HG02981 (cell line): ENCODE data around the gene PFKP.

ENCODE experiments used
- ATAC-seq: cut with Tn5 transposase; IDR thresholded peaks from one replicate; pipeline ENCODE4 v1.9.1; 2021; ENCODE audit warnings: mild to moderate bottlenecking, moderate library complexity; ENCODE audit not compliant: unreplicated experiment

The PFKP gene

DNA sequence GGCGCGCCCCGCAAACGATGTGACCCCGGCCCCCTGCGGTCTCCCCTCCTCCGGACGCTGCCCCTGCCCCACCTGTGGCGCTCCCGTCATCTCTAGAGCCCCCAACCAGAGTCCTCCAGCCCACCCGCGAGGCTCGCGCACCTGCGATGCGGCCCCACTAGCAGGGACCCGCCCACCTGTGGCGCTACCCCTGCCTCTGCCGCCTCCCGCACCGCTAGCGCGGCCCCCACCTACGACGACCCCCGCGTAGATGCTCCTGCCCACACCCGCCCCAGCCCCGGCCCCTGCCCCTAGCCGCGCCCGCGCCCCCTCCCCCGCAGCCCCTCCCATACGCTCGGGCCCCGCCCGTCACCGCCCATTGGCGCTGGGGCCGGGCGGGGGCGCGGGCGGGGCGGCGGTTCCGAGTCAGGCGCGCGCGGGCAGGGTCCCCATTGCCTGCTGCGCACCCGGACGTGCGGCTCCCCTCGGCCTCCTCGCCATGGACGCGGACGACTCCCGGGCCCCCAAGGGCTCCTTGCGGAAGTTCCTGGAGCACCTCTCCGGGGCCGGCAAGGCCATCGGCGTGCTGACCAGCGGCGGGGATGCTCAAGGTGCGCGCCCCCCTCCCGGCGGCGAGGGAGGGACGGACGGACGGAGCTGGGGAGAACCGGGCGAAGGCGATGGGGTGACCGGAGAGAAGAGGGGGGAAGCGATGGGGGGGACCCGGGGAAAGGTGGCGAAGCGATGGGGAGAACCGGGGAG, at the start of gene PFKP:
PFKP (plus strand) TSS at position 431 of the 741 bp plus-strand sequence; CDS start at position 479, 48 bp downstream.
- peak; percentile 36 for ATAC-seq

DNA sequence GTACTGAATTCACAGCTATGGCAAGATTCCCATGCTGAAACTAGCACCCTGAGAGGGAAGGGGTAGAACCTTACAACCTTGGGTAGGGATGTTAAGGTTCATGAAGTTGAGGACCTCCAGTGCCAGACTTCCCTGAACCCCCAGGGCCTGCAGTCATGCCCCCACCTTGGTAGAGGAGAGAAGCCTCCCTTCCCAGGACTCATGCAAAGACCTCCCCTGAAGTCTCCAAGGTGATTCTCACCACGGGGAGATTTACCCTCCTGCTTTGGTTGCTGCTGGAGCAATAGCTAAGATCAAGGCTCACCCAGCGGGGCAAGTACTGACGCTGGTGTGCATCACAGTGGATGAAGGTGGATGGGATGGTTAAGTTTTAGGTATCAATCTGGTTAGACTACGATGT, 49.1 kb upstream of the PFKP start:
- no peak for ATAC-seq

DNA sequence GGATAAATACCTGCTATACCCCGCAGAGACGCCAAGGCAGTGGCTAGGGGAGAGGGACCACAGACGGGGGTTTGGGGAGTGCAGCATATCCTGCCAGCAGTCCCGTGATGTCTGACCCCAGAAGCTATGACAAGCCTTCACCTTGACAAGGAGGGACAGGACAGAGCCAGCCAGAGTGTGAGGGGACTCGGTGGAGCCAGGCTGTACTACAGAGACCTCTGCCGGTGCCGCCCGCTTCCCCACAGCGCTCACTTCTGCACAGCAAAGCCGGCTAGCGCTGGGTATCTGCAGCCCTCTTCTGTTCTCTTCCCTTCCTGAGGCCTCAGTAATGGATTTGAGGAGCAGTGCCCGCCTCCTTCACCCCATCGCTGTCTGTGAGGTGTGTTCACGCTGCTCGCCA, 47.0 kb upstream of the PFKP start:
- ATAC-seq, result no peak

DNA sequence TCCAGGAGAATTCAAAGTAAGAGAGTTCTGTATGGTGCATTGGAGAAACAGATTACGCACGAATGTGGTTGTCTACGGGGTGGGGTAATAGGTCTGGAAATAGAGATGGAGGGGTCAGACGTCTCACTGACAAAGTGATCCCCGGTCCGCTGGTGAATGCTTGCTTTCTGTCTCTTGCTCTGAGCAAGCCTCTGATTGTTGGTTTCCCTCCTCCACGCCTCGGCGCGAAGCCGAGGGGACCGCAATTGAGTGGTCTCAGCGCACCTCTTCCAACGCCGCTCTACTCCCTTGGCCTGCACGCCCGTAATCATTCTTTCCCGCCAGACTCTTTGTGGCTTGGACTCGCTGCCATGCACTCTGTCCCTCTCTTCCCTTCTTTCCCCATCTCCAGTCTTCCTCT, 46.5 kb upstream of the PFKP start:
- no peak for ATAC-seq

DNA sequence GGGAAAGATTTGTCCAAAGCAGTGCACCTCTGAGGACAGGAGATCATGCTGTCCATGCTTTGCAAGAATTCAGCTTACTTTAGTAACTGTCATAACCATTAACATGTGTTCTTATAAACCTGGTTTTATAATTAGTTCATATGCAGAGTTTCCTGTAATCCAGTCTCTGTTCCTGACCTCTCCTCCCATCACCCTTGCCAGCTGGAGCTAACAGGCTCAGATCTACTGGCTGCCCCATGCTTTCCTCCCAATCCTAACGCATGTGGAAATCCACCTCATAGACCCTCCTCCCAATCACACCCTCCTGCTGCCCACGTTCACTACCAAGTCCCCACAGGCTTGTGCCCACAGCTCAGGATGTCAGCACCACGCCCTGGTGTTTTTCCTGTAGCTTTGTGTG, 45.3 kb upstream of the PFKP start:
- ATAC-seq, result no peak

DNA sequence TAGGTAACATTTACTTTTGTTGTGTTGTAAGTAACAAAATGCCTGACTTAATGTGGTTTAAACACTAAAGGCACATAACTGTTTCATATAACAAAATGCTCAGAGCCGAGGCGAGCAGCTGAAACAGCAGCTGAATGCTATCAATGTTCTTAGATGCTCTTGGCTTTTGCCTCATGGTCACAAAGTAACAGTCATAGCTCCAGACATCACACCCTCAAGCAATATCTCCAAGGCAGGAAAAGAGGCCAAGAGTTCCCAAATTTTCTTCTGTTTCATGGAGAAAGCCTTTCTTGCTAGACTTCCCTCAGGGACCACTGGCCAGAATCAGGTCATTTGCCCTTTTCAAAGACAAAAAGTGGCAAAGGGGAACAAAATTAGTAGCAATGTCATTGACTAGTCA, 43.5 kb upstream of the PFKP start:
- no peak for ATAC-seq

DNA sequence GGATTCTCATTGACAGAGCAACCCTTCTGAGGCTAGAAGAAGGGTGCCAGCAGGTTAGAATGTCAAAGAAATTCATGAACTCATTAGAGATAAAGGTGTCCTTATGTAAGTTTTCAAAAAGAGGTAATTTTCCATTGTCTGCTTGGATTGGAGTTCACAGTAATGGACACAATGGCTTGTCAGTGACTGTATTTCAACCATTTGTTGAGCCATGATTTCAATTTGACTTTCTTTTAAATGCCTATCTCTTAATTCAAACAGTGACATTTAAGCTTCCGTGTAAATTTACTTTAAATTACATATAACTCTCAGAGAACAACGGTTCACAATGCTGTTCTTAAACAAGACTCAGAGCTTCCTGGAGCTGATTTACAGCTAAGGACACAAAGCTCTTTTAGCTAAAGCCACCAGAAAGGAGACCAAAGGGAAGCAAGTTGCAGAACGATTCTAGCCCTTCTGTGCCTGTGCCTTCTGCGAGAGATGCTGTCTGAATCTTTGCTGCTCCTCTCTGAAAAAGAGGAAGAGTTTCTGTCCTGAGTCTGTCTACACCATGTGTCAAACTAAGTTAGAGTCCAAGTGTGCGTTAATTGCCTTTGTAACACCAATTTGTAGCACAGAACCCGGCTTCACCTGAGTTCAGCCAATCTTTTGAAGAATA, 42.2 kb upstream of the PFKP start:
- no peak for ATAC-seq

DNA sequence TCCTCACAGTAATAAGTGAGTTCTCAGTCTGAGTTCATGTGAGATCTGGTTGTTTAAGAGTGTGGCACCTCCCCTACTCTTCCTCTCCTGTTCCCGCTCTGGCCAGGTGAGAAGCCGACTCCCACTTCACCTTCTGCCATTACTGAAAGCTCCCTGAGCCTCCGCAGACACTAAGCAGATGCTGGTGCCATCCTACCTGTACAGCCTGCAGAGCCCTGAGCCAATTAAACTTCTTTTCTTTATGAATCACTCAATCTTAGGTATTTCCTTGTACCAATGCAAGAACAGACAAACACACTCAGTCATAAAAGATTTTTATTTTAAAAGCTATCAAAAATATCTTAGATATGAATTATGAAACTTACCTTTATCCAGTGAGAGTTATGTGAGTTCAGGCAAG, 39.5 kb upstream of the PFKP start:
- no peak for ATAC-seq

DNA sequence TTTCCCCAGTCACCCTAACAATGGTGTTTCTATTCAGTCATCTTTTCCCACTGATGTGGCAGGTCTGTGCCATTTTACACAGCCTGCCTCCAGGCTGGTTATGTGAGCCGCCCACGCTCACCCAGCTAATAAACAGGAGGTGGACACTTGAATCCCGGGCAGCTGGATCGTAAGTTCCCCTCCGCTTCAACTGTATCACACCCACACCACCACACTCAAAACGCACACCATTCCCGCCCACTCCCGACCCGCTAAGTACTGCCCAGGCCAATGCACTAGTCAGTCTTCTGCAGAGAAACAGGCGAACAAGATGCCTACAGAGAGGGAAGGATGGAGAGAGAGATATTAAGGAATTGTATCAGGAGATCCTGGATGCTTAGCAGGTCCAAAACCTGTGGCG, 38.9 kb upstream of the PFKP start:
- ATAC-seq, result no peak

DNA sequence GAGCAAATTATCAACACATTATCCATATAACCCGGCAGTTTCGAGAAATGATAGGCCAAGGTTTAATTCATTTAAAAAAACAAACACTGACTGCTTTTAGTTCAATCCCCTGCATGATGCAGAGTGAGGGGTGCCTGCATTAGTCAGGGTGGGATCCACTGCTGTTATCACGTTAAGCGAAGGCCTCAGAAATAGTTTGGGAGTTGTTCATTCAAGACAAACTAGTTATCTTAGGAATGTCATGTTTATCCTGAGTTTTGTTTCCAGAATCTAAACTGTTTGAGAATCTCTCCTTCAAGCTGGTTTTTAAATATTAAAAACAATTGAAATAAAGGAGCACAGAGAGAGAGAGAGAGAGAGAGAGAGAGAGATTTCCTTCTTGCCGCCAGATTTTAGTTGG, 36.6 kb upstream of the PFKP start:
- ATAC-seq, result no peak

DNA sequence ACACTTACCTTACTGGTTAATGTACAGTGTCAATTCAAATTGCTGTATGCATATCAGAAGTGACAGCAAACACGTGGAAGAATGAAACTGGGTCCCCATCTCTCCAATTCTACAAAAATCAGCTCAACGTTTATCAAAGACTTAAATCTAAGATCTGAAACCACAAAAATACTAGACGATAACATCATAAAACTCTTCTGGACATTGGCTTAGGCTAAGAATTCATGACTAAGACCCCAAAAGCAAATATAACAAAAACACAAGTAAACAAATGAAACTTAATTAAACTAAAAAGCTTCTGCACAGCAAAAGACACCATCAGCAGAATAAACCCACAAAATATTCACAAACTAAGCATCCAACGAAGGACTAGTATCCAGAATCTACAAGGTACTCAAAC, 35.9 kb upstream of the PFKP start:
- ATAC-seq, result no peak

DNA sequence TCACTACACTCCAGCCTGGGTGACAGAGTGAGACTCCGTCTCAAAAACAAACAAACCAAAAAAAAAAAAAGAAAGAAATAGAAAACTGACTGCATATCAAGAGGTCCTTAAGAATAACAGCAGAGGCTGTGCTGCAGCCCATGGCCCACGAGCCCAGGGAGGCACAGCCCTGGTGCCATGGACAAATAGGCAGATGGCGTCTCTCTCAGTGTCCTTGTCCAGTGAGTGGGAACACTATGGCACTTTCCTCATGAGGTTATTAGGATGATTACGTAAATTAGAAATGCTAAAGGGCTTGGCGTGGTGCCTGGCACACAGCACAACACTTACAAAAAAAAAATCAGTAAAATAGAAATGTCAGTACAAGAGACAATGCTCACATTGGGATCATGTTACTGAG, 33.4 kb upstream of the PFKP start:
- no peak for ATAC-seq

DNA sequence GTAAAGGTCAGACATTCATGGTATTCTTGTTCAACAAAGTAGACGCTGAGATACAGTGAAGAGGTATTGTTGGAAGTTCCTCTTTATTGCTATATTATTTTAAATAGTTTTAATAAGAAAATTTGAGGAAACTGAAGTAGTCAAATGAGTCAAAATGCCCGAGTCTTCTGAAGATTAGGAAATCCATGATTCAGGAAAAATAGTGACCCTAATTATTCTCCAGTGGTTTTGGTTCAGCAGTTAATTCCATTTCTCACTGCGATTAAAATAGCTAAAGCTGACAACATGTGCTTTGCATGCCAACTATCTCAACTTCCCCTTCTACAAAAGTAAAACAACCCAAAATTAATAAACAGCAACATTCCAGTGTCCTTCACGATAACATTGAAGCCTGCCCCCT, 32.7 kb upstream of the PFKP start:
- no peak for ATAC-seq

DNA sequence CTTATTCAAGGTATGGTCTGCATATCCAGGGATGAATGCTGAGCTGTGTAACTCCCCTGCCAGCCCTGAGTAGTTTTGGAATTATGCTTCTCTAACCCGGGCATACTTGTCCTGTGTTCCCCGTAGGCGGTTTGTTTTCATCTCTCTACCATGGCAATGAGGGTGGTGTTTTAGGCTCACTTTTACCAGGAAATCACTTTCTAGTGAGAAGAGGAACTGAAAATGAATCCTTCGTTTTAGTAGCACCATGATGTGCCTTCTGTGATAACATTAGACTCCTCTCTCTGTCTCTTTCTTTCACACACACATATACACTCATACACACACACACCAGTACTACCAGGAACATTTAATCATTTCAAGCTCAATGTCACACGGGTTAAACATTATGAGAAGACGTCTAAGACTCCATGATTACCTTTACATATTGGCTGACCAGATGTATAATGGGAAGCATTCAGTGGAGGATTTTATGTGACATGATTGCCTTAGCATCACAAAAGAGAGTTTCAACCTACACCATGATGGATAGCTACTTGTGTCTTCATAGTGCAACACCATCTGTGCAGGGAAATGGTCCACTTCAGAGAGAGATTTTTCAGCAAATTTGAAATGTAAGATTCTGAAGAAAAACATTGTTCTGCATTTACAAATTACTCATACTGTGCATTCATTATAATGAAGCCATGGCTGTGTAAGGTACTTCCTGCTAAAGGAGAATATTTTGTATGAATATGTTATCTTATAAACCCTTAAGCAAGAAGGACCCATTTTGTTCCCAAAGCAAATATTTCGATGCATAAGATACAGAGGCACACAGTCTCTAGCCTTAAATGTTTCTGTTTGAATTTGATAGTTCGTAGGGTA, 31.0 kb upstream of the PFKP start:
- peak; percentile 97 for ATAC-seq

DNA sequence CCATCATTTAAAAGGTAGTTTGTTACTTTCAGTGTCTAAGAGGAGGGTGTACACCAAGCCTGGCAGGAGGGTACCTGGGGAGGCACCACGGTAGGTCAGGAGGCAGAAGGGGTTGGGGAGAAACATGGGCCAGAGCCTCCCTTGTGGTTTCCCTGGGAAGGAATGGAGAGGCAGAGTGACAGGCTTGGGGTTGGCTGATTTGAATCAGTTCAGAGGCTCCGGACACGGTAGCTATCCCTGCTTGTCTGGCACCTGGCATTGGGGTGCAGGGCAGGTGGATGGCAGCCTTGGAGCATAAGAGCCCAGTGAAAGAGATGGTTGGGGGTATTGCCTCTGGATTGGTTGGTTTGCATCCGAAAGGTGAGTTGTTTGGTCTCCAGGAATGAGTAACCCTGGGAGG, 30.2 kb upstream of the PFKP start:
- no peak for ATAC-seq

DNA sequence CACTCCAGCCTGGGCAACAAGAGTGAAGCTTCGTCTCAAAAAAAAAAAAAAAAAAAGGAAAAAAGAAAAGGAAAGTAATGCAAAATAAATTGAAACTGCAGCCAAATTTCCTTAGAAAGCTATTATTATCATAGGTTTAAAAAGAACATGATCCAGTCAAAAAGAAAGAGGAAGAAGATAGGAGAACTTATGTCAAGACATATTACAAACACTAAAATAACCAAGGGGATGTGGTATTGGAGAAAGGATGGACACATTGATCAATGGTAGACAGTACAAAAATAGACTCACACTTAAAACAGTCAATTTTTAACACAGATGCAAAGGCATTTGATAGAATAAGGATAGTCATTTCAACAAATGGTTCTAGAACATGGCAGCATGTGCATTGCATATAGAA, 27.3 kb upstream of the PFKP start:
- no peak for ATAC-seq

DNA sequence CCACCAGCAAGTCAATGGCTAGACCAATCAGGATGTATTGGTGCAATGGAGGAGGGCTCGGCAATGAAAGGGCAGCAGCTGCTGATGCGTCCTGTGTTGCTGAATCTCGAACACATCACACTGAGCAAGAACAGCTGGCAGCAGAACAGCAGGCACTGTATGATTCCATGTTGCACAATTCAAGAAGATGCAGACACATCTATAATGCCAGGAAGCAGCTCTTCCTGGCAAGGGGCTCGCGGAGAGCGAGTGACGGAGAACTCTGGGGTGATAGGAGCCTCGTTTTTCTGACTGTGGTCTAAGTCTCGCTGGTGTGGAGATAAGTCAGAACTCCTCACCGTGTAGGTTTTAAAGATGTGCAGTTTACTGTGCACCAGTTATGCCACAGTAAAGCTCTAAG, 24.8 kb upstream of the PFKP start:
- ATAC-seq, result no peak

DNA sequence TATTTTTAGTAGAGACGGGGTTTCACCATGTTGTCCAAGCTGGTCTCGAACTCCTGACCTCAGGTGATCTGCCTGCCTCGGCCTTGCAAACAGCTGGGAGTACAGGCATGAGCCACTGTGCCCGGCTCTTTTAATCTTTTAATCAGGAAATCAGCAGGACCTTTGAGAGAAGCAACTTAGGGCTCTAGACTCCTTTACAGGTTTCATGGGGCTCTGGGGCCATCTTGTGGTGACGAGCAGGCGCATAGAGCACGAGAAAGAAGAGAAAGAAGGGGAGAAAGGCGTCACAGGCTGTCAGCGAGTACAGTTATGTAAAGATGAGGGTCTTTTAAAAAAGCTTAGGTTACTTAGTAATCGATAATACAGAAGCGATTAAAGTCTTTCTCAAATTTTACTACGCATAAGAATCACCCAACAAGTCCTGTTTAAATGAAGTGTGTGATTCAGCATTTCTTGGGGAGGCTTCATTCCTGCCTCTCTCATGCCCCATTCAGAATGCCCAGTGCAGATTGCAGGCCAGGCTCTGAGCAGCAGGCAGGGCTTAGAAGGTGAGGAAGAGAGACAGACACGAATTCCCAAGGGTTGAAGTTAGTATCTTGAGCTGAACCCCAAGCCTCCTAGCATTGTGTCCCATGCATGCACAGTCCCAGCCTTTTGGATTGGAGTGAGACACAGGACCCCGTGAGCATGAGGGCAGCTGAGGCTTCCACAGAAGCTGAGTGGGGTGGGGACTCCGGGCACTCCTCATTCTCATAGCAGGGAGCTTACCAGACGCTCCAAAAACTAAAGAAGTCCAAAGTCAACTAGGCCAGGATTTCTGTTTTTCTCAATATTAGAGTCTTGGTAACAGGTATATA, 23.6 kb upstream of the PFKP start:
- peak; percentile 83 for ATAC-seq

DNA sequence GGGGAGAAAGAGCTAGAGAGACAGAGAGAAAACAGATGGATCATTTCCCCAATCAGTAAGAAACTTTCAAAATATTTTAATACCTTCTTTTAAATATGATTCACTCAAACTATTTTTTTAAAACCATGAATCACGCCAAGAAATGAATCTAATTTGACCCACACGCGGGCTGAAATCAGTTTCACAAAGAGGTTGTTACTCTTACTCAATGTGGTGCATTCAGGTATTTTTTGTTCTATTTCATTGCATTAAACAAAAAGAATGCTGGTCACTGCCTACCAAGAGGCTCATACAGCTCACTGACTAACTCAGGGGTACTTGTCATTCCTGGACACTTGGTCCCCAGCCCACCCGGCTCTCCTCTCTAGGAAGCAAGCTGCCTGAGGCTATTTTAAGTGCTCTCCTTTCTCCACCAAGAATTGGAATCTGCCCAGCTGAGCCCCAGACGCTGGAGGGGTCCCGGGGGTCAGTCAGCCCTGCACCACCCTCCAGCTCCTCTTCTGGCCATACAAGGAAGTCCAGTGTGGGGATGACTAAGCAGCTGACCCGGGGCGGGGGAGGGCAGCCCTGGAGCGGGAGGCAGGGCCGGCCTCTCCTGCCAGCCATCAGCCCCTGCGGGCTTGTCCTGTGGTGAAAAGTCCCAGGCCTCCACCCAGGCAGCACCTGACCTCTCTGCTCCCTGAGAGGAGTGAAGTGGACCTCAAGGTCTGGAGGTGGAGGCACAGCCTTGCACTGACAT, 21.7 kb upstream of the PFKP start:
- no peak for ATAC-seq

DNA sequence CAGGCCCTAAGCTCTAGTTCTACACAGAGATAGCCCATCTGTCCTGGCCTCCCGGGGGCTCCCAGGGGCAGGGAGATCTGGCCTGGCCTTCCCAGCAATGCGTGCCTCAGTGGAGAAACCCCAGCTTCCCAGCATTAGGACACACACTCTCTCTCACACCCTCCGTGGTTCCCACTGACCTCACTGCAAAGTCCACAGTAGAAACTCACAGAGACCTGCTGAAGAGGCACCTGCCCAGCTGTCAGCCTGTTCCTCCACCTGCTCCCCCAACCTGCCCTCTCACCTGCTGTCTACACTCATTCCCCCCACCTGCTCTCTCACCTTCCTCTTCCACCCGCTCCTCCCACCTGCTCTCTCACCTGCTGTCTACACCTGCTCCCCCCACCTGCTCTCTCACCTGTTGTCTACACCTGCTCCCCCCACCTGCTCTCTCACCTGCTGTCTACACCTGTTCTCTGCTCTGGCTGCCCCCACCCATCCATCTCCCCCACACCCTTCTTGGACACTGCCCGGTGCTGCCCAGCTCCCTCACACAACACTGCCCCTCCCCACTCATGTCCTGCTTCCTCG, 21.1 kb upstream of the PFKP start:
- ATAC-seq, result no peak
